CD1c-positive myeloid dendritic cell (primary cell): ENCODE measurements around the gene SURF2.

Source experiments
- DNase-seq: peaks from one replicate; pipeline ENCODE4 v3.0.0-alpha.2; 2016; ENCODE audit errors: extremely low spot score

SURF2 gene

GRCh38 chr9:133335924-133336811 is 20.2 kb upstream of the SURF2 start, which contains the start of gene SURF6:
Gene SURF6, minus strand, starts transcription at chr9:133336188. Its CDS starts 56 bp downstream, at chr9:133336132.
- peak; percentile 95 for DNase-seq

GRCh38 chr9:133339641-133340040 is 16.7 kb upstream of the SURF2 start:
- no peak for DNase-seq

GRCh38 chr9:133340256-133340655 is 16.1 kb upstream of the SURF2 start:
- peak; percentile 21 for DNase-seq

GRCh38 chr9:133340916-133341315 is 15.4 kb upstream of the SURF2 start:
- DNase-seq: no peak

GRCh38 chr9:133341369-133342068 is 14.8 kb upstream of the SURF2 start:
- DNase-seq: peak; percentile 76

GRCh38 chr9:133342069-133342406 is 14.3 kb upstream of the SURF2 start:
- DNase-seq: no peak

- DNase-seq: no peak
Observed at GRCh38 chr9:133342570-133342969, 13.8 kb upstream of the SURF2 start.

- DNase-seq: no peak
Observed at GRCh38 chr9:133344071-133344470, 12.3 kb upstream of the SURF2 start.

GRCh38 chr9:133344979-133345378 is 11.4 kb upstream of the SURF2 start:
- DNase-seq: no peak

- no peak for DNase-seq
Observed at GRCh38 chr9:133345596-133345995, 10.8 kb upstream of the SURF2 start.

GRCh38 chr9:133346021-133346785 is 10.1 kb upstream of the SURF2 start:
- no peak for DNase-seq

GRCh38 chr9:133347515-133347984 is 8.8 kb upstream of the SURF2 start:
- peak; percentile 29 for DNase-seq

GRCh38 chr9:133347985-133348717 is 8.2 kb upstream of the SURF2 start, which contains the start of the genes MED22 and RPL7A:
Gene MED22, minus strand, starts transcription at chr9:133348131. Its CDS starts 1,469 bp downstream, at chr9:133346662.
Gene RPL7A, plus strand, starts transcription at chr9:133348218. Its CDS starts 26 bp downstream, at chr9:133348244.
- peak; percentile 98 for DNase-seq

- DNase-seq: no peak
Observed at GRCh38 chr9:133348718-133349573, 7.4 kb upstream of the SURF2 start.

GRCh38 chr9:133349965-133350616 is 6.3 kb upstream of the SURF2 start:
- no peak for DNase-seq

- DNase-seq: no peak
Observed at GRCh38 chr9:133351526-133351907, 4.8 kb upstream of the SURF2 start.

- peak; percentile 63 for DNase-seq
Observed at GRCh38 chr9:133351908-133352634, 4.3 kb upstream of the SURF2 start.

- DNase-seq: no peak
Observed at GRCh38 chr9:133352635-133353340, 3.6 kb upstream of the SURF2 start.
